Upper lobe of left lung (tissue), 6 donors: ENCODE data around the gene ARHGEF6. TPM values are rescaled to one million over a fixed set of nuclear protein-coding genes. Genes with fewer than 3 reads are reported as not detected.

ENCODE experiments used
- ATAC-seq, 2 donors: fragments of 200-7000 bp; cut with Tn5 transposase; one replicate each; pipeline ENCODE4 v1.9.1; 2022; ENCODE audit warnings: mild to moderate bottlenecking in 2 of 2, moderate library complexity in 2 of 2; ENCODE audit not compliant: low FRiP score in 2 of 2
- DNase-seq, 2 donors: peaks; one replicate each; pipeline ENCODE4 v3.0.0-alpha.2; 2019 to 2020
- H3K27ac ChIP-seq, 4 donors: fragments of 200-600 bp; sonication (generic); one replicate each; pipeline ENCODE4 v1.5.1; 2016 to 2019
- H3K27me3 ChIP-seq, 4 donors: fragments of 200-600 bp; sonication (generic); one replicate each; pipeline ENCODE4 v1.5.1; 2017 to 2019
- H3K36me3 ChIP-seq, 4 donors: fragments of 200-600 bp; sonication (generic); one replicate each; pipeline ENCODE4 v1.5.1; 2016 to 2019
- H3K4me1 ChIP-seq, 4 donors: fragments of 200-600 bp; sonication (generic); one replicate each; pipeline ENCODE4 v1.5.1; 2018 to 2019
- H3K4me3 ChIP-seq, 4 donors: fragments of 200-600 bp; sonication (generic); one replicate each; pipeline ENCODE4 v1.5.1; 2017 to 2019; ENCODE audit warnings: mild to moderate bottlenecking in 2 of 4, moderate library complexity in 1 of 4
- H3K9me3 ChIP-seq, 4 donors: fragments of 200-600 bp; sonication (generic); one replicate each; pipeline ENCODE4 v1.5.1; 2018 to 2019
- EP300 ChIP-seq, 4 donors: sonication (generic); formaldehyde crosslinking; IDR thresholded peaks; one replicate each; pipeline ENCODE4 v1.5.1; 2017; ENCODE audit warnings: antibody characterized with exemption in 4 of 4, control low read depth in 2 of 4
- POLR2A ChIP-seq, 4 donors: fragments of 450-650 bp; IDR thresholded peaks; one replicate each; pipeline ENCODE4 v1.5.1; 2016 to 2017; ENCODE audit warnings: antibody characterized with exemption in 4 of 4, mild to moderate bottlenecking in 2 of 4
- POLR2AphosphoS5 ChIP-seq, 2 donors: sonication (generic); formaldehyde crosslinking; IDR thresholded peaks; one replicate each; pipeline ENCODE4 v1.5.1; 2017; ENCODE audit warnings: antibody characterized with exemption in 2 of 2
- WGBS, 2 donors: methylation state at CpG; one replicate each; pipeline ENCODE4 v1.1.5; 2017 to 2018; 5-methylcytosine and 5-hydroxymethylcytosine counted together
- total RNA-seq, 6 donors: library from RNA; depleted of rRNA in 4 of 6; stranded (reverse); fragments of >200 nt in 4 of 6; gene quantifications; one replicate each; pipeline versions ENCODE4 v1.1.0 to v1.2.1, GENCODE V29; 2016 to 2021
- TF ChIP-seq, protein P1 (sequence below), 6 experiments: fragments of 450-650 bp in 4 of 6; fragments of 200-600 bp in 2 of 6; sonication (generic) in 2 of 6; IDR thresholded peaks; one replicate each; pipeline ENCODE4 v1.5.1; 2016 to 2019; ENCODE audit warnings: antibody characterized with exemption in 6 of 6
- donor health status: DM: no; HTN: no; CAD: no; lungs with moderate emphysema.
- donor health status: DM: no; HTN: yes; CAD: no; lungs with severe emphysema.

The ARHGEF6 gene
- total RNA-seq, 6 donors from 2014 or later, result 21.7 to 30.9 (median 27.0) TPM

- TF ChIP-seq, protein P1, sequence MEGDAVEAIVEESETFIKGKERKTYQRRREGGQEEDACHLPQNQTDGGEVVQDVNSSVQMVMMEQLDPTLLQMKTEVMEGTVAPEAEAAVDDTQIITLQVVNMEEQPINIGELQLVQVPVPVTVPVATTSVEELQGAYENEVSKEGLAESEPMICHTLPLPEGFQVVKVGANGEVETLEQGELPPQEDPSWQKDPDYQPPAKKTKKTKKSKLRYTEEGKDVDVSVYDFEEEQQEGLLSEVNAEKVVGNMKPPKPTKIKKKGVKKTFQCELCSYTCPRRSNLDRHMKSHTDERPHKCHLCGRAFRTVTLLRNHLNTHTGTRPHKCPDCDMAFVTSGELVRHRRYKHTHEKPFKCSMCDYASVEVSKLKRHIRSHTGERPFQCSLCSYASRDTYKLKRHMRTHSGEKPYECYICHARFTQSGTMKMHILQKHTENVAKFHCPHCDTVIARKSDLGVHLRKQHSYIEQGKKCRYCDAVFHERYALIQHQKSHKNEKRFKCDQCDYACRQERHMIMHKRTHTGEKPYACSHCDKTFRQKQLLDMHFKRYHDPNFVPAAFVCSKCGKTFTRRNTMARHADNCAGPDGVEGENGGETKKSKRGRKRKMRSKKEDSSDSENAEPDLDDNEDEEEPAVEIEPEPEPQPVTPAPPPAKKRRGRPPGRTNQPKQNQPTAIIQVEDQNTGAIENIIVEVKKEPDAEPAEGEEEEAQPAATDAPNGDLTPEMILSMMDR (IDR thresholded peaks at IDR 0.05), result no peak
- TF ChIP-seq POLR2AphosphoS5 (IDR thresholded peaks at IDR 0.05) (no peak), POLR2A (IDR thresholded peaks at IDR 0.05) (no peak), EP300 (IDR thresholded peaks at IDR 0.05) (no peak)
- 77 to 86% methylated on average over 10 of the region's 10 CpGs for WGBS, 2 donors
Observed at GRCh38 chrX:136647677-136648360, 132.9 kb downstream of the ARHGEF6 start, which contains the start of gene CD40LG. CD40LG (plus strand) TSS chrX:136648158; CDS start chrX:136648249, 91 bp downstream.

GRCh38 chrX:136646602-136647239 is 134.0 kb downstream of the ARHGEF6 start:
- Histone ChIP-seq H3K27ac (no peak overlapping the region), H3K36me3 (no peaks in the 10 kb centered on the region), H3K4me3 (no peak overlapping the region), H3K4me1 (no peaks in the 10 kb centered on the region), H3K9me3 (no peaks in the 10 kb centered on the region), H3K27me3 (no peaks in the 10 kb centered on the region)
- no peak for TF ChIP-seq EP300 (IDR thresholded peaks at IDR 0.05)
- no peak for TF ChIP-seq POLR2AphosphoS5 (IDR thresholded peaks at IDR 0.05)
- WGBS, 2 donors, result 54 to 82% methylated on average over 4 to 5 of the region's 5 CpGs
- DNase-seq (no peak), ATAC-seq (no peak)

More at GRCh38 chrX:136647677-136648360, 132.9 kb downstream of the ARHGEF6 start, which contains the start of gene CD40LG:
- H3K4me1 ChIP-seq, result no peaks in the 10 kb centered on the region
- no peak for DNase-seq
- no peak for ATAC-seq
- H3K27me3 ChIP-seq, result no peaks in the 10 kb centered on the region
- H3K9me3 ChIP-seq, result no peaks in the 10 kb centered on the region
- no peaks in the 10 kb centered on the region for H3K36me3 ChIP-seq
- no peak within 1 kb of the TSS for H3K27ac ChIP-seq
- no peak within 1 kb of the TSS for H3K4me3 ChIP-seq

- WGBS, 2 donors, result 50 to 64% methylated on average over 1 of the region's 1 CpG
- no peaks in the 10 kb centered on the region for H3K4me1 ChIP-seq
- H3K27me3 ChIP-seq, result no peaks in the 10 kb centered on the region
- no peaks in the 10 kb centered on the region for H3K36me3 ChIP-seq
- H3K4me3 ChIP-seq, result no peak overlapping the region
- DNase-seq, result no peak
- no peak for ATAC-seq
- H3K9me3 ChIP-seq, result no peaks in the 10 kb centered on the region
- no peak overlapping the region for H3K27ac ChIP-seq
- no peak for TF ChIP-seq POLR2AphosphoS5 (IDR thresholded peaks at IDR 0.05)
- TF ChIP-seq, protein P1 (IDR thresholded peaks at IDR 0.05), result no peak
- no peak for TF ChIP-seq EP300 (IDR thresholded peaks at IDR 0.05)
- no peak for TF ChIP-seq POLR2A (IDR thresholded peaks at IDR 0.05)
Observed at GRCh38 chrX:136643243-136643642, 137.5 kb downstream of the ARHGEF6 start.

- Histone ChIP-seq H3K4me1 (peaks cover 0 to 7% (median 0%) of the 10 kb centered on the region in 4 donors), H3K27ac (no peak overlapping the region), H3K9me3 (no peaks in the 10 kb centered on the region), H3K4me3 (no peak overlapping the region), H3K27me3 (no peaks in the 10 kb centered on the region), H3K36me3 (no peaks in the 10 kb centered on the region)
- DNase-seq (no peak), ATAC-seq (no peak)
- WGBS, 2 donors, result 64 to 66% methylated on average over 3 to 8 of the region's 8 CpGs
- TF ChIP-seq EP300 (IDR thresholded peaks at IDR 0.05) (no peak), POLR2A (IDR thresholded peaks at IDR 0.05) (no peak)
- TF ChIP-seq, protein P1 (IDR thresholded peaks at IDR 0.05), result no peak
Observed at GRCh38 chrX:136639506-136640176, 141.1 kb downstream of the ARHGEF6 start.

GRCh38 chrX:136636121-136636520 is 144.6 kb downstream of the ARHGEF6 start:
- Histone ChIP-seq H3K4me1 (peaks cover 0 to 7% (median 0%) of the 10 kb centered on the region in 4 donors), H3K9me3 (no peaks in the 10 kb centered on the region), H3K4me3 (no peak overlapping the region), H3K27me3 (no peaks in the 10 kb centered on the region), H3K36me3 (no peaks in the 10 kb centered on the region), H3K27ac (no peak overlapping the region)
- 20 to 37% methylated on average over 2 to 3 of the region's 3 CpGs for WGBS, 2 donors
- ATAC-seq (no peak), DNase-seq (no peak)
- TF ChIP-seq, protein P1 (IDR thresholded peaks at IDR 0.05), result no peak
- TF ChIP-seq EP300 (IDR thresholded peaks at IDR 0.05) (no peak), POLR2A (IDR thresholded peaks at IDR 0.05) (no peak), POLR2AphosphoS5 (IDR thresholded peaks at IDR 0.05) (no peak)
